Amniotic epithelial cell (primary cell): ENCODE results near the gene GPR65.
"Not testable (repeated sequence)": the region's sequence is repeated elsewhere in the genome, so short reads cannot be mapped to it uniquely, and the experiment has no call there.

Experiments
- DNase-seq: peaks from one replicate; pipeline ENCODE4 v3.0.0-alpha.2; 2010; ENCODE audit warnings: low read depth

Gene GPR65

DNA sequence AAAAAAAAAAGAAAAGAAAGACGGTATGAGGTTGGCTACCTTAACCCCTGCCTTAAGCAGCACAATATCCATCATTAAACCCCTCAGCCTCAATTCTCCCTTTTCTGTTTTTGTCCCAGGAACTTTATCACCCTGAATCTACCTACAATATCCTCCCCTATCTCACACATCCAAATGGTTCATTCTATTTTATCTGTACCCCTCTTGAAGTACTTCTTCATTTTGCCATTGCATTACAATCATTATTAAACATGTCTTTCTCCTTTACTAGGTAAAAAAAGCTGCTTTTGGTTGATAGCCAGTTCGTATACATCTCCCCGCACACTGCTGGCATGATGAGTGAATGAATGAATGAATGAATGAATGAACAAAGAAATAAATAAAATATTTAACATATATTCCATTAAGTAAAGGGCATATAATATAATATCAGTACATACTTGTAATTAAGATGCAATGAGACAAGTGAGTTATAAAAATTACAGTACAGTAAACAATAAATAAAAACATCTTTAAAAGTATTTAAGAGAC, 364 bp upstream of the GPR65 start:
- DNase-seq = no peak

DNA sequence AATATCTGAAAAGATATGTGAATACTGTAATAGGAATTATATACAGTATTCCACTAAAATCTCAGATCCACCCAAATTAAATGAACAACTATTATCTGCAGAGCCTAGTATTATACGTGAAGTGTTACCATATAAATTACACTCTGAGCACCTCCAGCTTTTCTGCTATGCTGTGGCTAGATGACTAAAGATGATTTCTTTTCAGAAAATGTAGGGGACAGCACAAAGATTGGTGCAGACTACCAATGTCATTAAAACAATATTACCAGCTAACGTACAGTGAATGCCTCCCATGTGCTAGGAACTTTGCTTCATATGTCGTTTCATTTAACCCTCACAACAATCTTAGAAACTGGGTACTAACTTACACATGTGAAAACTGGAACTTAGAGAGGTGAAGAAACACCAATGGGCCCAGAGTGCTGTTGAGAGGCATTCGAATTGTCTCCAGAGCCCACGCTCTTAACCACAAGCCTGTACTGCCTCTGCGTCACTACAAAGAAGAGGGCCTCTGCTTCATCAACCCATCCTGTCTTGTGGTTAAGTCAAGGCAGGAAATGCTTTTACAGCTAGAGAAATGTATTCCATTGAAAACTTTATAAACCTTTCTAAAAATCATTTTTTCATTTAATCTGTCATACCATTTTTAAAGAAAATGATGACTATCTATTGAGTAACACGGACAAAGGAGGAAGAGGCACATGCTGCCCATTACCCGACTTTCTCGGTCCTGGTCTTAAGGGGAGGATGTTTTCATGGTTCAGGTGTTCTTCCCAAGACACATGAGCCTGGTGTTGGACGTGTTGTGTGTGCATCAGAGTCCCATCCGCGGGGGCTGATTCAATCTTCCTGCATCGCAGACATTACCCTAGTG, 1.3 kb downstream of the GPR65 start:
- peak; percentile 33 for DNase-seq

DNA sequence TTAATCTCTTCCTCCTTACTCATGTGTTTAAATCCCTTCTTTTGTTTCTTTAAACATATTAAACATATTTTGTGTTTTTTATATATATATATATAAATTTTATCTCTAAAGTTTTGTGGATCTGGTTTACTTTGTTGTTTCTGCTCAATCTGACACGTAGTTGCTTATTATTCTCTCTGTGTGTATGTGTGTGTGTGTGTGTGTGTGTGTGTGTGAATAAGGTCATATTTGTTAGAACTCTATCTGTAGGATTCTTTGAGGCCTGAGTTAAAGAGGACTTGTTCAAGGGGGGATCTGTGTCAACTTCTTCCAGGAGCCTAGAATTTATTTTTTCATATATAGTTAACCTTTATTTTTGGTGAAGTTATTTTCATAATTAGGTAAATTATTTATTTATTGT, 2.7 kb downstream of the GPR65 start:
- no peak for DNase-seq

DNA sequence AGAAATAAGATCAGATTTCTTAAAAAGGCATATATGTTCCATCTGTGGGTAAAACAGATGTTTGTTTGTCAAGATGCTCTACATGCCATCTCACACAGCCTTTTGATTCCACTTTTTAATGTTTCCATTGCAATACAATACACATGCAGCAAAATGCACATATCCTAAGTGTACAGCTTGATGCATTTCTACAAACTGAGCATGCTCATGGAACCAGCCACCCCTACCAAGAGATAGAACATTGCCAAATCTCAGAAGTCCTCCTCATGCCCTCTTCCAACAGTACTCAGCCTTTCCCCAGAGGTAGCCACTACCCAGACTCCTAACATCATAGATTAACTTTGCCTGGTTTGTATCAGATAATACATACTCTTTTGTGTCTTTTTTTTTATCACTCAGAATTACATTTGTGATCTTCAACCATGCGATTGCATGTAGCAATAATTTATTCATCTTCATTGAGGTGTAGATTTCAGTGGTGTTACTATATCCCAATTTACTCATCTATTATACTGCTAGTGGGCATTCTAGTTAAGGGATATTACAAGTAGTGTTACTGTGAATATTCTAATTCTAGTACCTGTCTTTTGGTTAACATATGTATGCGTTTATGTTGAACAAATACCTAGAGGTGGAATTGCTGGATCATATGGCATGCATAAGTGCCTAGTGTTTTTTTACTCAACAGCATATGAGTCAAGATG, 3.3 kb downstream of the GPR65 start:
- DNase-seq = no peak

DNA sequence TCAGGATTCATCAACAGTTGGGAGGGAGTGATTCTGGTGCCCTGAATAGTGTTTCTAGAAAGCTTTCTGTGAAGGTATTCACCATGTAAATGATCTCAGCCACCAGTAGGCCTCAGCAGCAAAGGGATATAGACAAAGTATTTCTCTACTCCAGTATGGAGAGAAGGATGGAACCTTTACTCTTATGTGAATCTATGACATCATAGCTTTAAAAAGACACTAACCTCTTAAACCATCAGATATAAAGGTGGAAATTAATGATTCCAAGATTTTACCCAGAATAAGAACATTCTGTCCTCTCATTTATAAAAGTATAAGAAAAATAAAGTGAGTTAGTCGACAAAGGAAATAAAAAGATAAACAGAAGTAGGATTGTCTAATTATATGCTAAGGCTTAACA, 4.6 kb downstream of the GPR65 start:
- DNase-seq = no peak

DNA sequence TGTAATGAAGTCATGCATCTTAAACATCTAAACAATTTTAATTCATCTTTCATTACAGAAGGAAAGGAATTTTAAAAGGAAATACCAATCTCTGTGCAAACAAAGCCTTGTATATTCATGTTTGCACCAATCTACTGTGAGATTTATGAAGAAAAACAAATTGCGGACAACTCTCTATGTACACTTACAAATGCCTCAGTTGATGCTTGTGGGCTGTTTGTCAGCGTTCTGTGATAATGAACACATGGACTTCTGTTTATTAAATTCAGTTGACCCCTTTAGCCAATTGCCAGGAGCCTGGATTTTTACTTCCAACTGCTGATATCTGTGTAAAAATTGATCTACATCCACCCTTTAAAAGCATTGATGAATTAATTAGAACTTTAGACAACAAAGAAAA, 5.4 kb downstream of the GPR65 start:
- DNase-seq = no peak

DNA sequence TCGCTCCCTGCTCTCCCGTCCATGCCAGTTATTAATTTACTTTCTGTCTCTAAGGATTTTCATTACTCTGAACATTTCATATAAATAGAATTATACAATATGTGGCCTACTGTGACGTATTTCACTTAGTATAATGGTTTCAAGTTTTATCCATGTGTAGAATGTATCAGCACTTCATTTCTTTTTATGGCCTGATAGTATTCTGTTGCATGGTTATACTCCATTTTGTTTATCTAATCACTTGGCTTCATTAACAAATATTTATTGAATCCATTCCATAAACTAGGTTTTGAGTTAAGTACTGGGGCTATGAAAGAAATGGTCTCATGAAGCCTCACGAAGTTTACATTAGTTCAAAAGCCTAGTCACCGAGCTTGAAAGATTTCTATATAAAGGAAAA, 7.6 kb downstream of the GPR65 start:
- DNase-seq = no peak

DNA sequence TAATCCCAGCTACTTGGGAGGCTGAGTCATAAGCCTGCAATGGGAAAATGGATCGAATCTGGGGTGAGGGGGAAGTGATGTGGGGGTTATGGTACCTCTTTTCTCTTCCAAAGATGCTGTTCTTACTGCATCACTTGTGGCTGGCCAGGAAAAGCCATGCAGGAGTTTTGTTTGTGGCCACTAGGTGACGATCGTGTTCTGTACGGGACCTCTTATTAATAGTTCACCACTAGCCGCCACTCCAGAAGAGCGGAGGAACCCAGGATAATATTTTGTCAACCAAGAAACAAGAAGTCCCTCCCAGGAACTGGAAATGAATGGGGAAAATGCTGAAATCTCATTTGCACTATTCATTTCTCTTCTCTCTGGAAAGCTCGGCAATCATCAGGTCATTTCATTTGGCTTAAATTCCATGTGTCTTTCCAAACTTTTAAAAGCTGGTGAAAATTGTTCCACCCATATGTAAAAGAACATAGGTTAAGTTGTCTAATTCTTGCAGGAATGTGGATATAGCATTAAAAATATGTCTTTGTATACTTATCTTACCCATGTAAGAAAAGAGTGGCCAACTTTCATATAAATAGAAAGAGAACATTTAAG, 8.9 kb downstream of the GPR65 start:
- DNase-seq = peak; percentile 53

DNA sequence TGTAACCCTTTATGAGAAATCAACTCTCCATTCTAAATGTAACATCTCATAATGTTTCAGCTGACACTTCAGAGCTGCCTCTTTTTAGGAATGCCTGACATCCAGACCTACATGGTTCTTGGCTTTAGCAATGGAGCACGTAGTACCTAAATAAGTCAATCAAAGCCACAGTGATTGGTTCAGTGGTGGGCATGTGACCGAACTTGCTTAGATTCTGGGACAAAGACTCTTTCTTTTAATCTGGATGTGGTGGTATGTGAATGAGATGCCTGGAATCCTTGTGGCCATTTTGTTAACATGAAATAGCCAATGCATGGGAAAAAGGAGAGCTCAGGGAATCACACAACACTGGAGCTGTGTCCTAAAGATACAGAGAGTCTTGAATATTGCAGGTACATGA, 11.8 kb downstream of the GPR65 start:
- no peak for DNase-seq

DNA sequence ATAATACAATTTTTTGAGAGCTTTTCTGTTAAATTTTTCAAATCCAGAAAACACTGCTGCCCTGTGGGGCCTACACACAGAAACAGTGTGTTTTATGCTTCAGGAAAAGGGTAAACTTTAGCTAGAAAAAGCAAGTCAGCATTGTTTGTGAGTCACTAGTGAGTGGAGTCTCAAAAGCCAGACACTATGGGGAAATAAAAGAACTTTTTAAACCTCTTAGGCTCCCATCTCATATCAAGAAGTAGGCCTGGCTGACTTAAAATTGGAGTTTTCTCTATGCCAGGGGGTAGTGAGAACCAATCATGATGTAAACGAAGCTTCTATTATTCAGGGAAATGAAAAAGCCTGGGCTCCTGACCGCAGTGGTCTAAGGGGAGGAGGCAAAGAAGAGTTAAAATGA, 12.6 kb downstream of the GPR65 start:
- DNase-seq = no peak

DNA sequence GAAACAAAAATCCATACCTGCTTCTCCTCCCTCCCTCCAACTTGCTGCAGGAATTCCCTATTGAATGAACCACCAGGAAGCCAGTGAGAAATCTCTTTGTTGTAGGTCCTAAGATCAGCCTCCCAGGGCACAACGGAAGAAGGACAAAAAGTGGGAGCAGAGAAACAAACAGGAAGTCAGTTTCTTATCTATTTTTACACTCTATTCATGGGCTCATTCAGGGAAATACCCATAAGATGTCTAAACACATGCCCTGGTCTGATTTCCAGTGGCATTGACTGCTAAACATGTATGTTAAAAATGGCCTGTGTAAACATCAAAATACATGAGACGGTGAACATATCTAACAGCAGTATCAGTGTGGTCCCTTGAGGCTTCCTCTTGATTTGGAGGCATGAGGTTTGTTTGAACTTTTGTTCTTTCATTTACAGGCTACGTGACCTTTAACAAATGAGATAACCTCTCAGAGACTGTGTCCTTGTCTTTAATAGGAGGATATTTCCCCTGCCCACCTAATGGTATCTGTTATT, 18.8 kb downstream of the GPR65 start:
- no peak for DNase-seq

DNA sequence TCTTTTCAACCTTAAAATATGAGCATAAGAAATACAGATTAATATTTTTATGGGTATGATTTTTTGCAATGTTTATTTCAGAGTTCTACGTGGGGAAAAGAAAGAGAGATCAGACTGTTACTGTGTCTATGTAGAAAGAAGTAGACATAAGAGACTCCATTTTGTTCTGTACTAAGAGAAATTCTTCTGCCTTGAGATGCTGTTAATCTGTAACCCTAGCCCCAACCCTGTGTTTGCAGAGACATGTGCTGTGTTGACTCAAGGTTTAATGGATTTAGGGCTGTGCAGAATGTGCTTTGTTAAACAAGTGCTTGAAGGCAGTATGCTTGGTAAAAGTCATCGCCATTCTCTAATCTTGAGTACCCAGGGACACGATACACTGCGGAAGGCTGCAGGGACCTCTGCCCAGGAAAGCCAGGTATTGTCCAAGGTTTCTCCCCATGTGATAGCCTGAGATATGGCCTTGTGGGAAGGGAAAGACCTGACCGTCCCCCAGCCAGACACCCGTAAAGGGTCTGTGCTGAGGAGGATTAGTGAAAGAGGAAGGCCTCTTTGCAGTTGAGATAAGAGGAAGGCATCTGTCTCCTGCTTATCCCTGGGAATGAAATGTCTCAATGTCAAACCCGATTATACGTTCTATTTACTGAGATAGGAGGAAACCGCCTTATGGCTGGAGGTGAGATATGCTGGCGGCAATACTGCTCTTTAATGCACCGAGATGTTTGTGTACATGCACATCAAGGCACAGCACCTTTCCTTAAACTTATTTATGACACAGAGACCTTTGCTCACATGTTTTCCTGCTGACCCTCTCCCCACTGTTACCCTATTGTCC, 19.5 kb downstream of the GPR65 start:
- DNase-seq = not testable (repeated sequence)

DNA sequence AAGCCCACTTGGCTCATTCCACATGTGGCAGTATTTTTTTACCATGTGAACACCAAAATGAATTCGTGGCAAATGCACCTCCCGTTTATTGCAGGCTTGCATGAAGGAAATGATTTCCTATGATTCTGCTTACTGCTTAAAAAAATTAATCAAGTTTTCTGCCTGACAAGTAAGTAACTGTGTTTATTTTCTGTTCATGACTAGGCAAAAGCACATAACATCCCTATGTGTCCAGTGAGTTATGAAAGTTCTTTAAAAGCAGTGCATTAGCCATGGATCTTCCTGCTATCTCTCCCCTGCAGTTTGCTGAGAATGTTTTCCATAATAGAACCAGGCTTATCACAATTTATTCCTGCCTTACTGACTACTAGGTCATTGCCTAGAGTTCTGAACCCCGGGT, 20.4 kb downstream of the GPR65 start:
- DNase-seq = no peak

DNA sequence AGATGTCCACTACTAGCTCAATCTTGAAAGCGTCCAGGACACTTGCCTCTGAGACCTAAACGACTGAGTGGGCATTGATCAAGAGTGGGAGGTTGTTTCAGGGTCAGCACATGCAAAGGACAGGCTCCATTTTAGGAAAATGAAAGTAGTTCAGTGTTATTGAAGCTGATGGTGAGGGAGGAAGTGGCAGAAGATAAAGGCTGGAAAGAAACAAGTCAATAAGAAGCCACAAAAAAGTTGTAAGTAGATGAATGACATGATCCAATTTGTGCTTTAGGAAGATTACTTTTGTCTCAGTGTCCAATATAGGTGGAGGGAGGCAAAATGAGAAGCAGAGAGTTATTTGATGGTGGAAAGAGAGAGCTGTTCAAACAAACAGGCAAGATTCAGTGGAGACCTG, 22.0 kb downstream of the GPR65 start:
- DNase-seq = no peak

DNA sequence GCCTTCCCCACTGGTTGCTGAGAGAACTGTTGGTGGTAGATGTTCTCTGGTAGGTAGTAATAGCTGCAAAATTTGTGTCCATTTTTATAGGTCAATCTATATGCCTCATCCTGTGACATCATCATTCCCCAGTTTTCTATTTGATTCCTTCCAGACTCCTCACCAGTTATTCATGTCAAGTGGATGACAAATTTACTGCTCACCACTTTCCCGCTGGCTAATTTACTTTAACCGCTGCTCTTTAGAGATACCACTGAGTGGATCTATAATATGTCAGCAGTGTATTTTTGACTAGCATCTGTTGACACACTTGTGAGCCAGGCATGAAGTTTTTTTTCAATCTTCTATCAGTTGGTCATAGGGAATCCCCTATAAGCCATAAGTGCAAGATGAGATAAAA, 24.6 kb downstream of the GPR65 start:
- DNase-seq = no peak

DNA sequence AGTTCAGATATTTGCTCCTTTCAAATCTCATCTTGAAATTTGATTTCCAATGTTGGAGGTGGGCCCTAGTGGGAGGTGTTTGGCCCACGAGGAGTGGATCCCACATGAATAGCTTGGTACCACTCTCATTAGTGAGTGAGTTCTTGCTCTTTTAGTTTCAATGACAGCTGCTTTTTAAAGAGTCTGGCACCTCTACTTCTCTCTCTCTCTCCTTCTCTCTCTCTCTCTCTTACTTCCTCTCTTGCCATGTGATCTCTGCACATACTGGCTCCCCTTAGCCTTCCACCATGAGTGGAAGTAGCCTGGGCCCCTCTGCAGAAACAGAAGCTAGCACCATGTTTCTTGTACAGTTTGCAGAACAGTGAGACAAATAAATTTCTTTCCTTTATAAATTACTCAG, 25.1 kb downstream of the GPR65 start:
- DNase-seq = no peak

DNA sequence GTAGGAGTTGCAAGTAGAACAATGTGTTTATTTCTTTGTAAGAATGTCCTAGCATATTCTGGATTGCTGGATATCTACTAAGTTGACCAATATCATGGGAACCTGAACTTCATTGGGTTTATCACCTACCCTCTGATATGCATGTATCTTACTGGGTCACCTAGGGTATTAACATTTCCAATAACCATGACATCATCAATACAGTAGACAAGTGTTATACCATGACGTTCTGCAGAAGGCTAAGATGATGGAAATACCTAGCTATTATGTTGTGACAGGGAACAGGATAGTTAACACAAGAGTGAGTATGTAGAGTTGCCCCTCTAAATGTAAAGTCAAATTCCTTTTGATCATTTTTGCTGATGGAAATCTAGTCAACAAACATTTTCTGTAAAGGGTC, 26.0 kb downstream of the GPR65 start:
- DNase-seq = no peak

DNA sequence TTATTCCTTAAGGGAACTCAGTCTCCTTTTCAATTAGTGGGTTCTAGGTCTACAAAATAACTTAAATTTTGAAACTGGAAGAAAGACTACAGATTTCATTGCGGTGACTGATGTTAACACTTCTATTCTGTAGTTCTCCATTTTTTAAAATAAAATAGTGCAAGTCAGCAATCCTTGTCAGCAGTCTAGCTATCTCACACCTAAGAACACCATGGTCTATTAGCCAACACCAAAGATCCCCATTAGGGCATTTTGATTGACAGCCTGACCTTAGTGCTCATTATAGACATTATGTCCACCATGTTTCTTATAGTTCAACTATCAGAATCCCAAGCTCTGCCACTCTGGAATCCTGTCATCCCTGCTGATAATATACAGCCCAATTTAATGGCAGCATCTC, 27.4 kb downstream of the GPR65 start:
- no peak for DNase-seq

DNA sequence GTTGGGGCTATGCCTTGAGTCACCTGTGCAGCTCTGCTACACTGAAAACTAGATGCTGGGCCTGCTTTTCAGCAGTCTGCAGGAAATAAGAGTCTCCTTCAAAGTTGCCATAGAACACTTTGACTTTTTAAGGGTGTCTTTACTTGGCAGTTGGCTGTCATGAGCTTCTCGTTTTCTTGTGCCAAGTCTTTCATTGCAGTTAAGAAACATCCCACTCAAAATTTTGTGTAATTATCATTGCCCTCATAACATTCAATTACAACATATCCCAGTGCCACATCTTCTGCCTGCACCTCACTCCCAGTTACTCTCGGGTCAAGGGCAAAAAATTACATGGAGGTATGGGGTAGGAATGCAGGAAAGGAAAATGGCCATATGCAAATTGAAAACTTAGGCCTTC, 29.1 kb downstream of the GPR65 start:
- no peak for DNase-seq

DNA sequence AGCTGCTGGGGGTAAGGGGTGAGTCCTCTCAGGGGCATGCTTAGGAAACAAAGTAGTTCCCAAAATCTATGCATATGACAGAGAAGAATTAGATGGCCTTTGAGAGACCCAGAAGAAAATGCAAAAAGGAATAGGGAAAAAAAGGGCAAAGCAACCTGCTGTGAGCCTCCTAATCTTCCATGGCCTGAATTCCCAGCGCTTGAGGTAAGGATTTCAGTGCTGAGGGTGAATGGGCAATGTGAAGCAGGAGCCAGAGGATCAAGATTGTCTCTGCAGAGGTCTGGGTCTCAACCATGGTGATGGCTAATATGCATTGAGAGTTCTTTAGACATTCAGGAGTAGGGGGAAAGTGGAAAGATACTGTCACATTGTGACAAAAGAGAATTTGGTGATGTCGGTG, 31.5 kb downstream of the GPR65 start:
- DNase-seq = no peak

DNA sequence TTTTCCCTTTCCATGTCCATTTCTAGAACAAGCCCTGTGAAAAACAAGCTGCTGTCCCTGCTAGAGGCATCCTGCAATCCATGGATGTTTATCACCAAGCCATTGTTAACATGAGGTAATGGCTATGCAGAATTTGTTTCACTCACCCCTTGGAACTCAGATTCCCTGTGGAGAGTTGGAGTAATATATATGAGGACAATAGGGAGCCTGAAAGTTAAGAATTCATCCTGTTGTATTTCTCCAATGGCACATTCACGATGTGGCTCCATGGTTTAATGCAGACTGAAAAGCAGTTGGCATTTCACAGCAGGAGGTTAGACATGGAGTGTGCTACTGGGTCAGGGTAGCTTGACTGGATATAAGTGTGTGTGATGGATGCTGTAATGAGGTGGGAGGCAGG, 32.4 kb downstream of the GPR65 start:
- DNase-seq = no peak

DNA sequence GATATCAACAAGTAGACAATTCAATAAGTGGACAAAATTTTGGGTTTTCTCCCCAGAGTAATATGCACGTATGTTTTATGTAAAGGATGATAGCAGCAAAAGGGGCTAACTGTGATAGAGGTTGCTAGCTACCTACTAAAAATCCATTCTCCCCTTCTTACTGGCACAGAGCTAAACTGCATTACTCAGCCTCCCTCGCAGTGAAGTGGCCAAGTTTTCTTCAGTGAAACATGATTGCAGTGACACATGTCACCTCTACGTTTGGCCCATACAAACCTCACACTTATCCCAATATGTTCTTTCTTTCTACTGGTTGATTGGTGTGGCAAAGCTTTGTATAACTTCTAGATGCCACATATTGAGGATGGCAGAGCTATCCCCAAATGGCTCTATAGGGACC, 34.3 kb downstream of the GPR65 start:
- no peak for DNase-seq
